ENCODE results near the gene IL19. TPM values are rescaled to one million over a fixed set of nuclear protein-coding genes. Genes with fewer than 3 reads are reported as not detected.
A peak's percentile ranks its signal among the peaks of the same experiment; 100 is the strongest.

IL19 gene
- total RNA-seq, 1 experiment from 2014 or later: not detected

DNA sequence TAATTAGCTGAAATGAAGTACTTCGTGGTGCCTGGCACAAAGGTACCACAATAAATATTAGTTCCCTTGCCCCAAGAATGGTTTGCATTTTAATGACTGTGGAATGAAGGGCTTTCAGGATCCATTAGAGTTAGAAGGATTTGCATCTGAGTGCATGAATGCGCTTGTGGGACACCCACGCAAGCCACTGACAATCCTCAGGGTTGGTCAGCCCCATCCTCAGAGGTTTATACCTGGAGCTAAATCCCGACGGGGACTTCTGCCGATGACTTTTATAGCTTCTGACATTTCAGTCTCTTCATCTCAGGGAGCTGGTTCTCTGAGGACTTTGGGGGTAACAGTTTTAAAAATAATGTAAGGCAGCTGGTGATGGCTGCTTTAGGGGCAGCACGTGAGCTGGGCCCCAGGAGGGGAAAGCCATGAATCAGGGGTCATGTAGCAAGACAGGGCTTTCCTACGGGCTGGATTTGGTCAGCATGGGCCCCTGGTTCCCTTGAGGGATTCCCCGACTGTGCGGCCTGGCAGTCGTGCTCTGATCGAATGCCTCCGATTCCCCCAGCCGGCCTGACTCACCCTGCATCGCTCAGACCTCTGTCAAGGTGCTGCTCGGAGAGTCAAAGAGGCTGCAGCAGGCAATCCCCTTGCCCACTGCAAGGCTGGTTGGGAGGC, 22.5 kb downstream of the IL19 start:
- no peaks in the 10 kb centered on the region; the same call in 1 of the 2 replicates for H3K9me3 ChIP-seq (replicated peaks)
- H3K4me3 ChIP-seq: no peak overlapping the region
- no peaks in the 10 kb centered on the region for H3K27me3 ChIP-seq (replicated peaks)
- H3K4me1 ChIP-seq (replicated peaks): peaks cover 24% of the 10 kb centered on the region
- no peak for DNase-seq (ENCODE audit: low read depth in 1 of 2, low spot score in 2 of 2)
- H3K36me3 ChIP-seq: no peaks in the 10 kb centered on the region
- peak overlapping the region; percentile 56; the same call in 1 of the 2 replicates for H3K27ac ChIP-seq

DNA sequence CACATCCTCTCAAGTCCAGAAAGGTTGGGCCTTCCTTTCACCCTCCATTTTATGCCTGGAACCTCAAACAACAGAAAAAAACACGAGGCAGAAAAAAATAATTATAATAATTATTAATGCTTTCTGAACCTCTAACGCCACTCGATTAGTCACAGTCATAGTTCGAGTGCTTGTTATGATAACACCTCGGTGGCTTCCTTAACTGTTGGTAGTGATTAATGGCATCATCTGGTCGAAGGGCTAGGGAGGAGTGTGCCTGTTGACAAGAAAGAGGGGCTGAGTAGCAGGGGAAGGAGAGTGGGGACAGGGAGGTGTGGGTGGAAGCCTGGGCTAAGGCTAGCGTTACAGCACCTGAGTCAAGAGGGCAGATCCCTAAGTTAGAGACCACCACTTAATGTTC, 23.0 kb downstream of the IL19 start:
- Histone ChIP-seq H3K9me3 (replicated peaks) (no peaks in the 10 kb centered on the region; the same call in 1 of the 2 replicates), H3K4me3 (no peak overlapping the region), H3K36me3 (no peaks in the 10 kb centered on the region), H3K27me3 (replicated peaks) (no peaks in the 10 kb centered on the region), H3K27ac (no peak overlapping the region), H3K4me1 (replicated peaks) (peaks cover 24% of the 10 kb centered on the region)
- no peak for DNase-seq (ENCODE audit: low read depth in 1 of 2, low spot score in 2 of 2)

- Histone ChIP-seq H3K27me3 (replicated peaks) (no peaks in the 10 kb centered on the region), H3K4me1 (replicated peaks) (peaks cover 24% of the 10 kb centered on the region), H3K4me3 (no peak overlapping the region), H3K36me3 (no peaks in the 10 kb centered on the region), H3K9me3 (replicated peaks) (no peaks in the 10 kb centered on the region), H3K27ac (no peak overlapping the region)
- no peak for DNase-seq (ENCODE audit: low read depth in 1 of 2, low spot score in 2 of 2)
These were observed 23.8 kb downstream of the IL19 start for GRCh38 chr1:206794294-206794908.

GRCh38 chr1:206796116-206796515, 25.5 kb downstream of the IL19 start:
- no peaks in the 10 kb centered on the region for H3K36me3 ChIP-seq
- H3K9me3 ChIP-seq (replicated peaks): no peaks in the 10 kb centered on the region
- H3K27ac ChIP-seq: no peak overlapping the region
- no peak for DNase-seq (ENCODE audit: low read depth in 1 of 2, low spot score in 2 of 2)
- H3K4me1 ChIP-seq (replicated peaks): peaks cover 24% of the 10 kb centered on the region
- H3K27me3 ChIP-seq (replicated peaks): no peaks in the 10 kb centered on the region
- H3K4me3 ChIP-seq: no peak overlapping the region

- Histone ChIP-seq H3K4me1 (replicated peaks) (peaks cover 15% of the 10 kb centered on the region), H3K27ac (no peak overlapping the region), H3K36me3 (no peaks in the 10 kb centered on the region), H3K27me3 (replicated peaks) (no peaks in the 10 kb centered on the region), H3K9me3 (replicated peaks) (no peaks in the 10 kb centered on the region), H3K4me3 (no peak overlapping the region)
- DNase-seq (ENCODE audit: low read depth in 1 of 2, low spot score in 2 of 2): no peak
These were observed 26.4 kb downstream of the IL19 start for GRCh38 chr1:206796981-206797402.

GRCh38 chr1:206797534-206798383, 27.2 kb downstream of the IL19 start:
- Histone ChIP-seq H3K27ac (no peak overlapping the region), H3K27me3 (replicated peaks) (no peaks in the 10 kb centered on the region), H3K9me3 (replicated peaks) (no peaks in the 10 kb centered on the region), H3K4me1 (replicated peaks) (peaks cover 7% of the 10 kb centered on the region), H3K36me3 (no peaks in the 10 kb centered on the region), H3K4me3 (no peak overlapping the region)
- no peak for DNase-seq (ENCODE audit: low read depth in 1 of 2, low spot score in 2 of 2)

GRCh38 chr1:206798384-206798996, 27.9 kb downstream of the IL19 start:
- no peak for DNase-seq (ENCODE audit: low read depth in 1 of 2, low spot score in 2 of 2)
- no peaks in the 10 kb centered on the region for H3K36me3 ChIP-seq
- no peak overlapping the region for H3K27ac ChIP-seq
- H3K9me3 ChIP-seq (replicated peaks): no peaks in the 10 kb centered on the region
- H3K4me3 ChIP-seq: no peak overlapping the region
- peaks cover under 1% of the 10 kb centered on the region; the same call in 1 of the 2 replicates for H3K4me1 ChIP-seq (replicated peaks)
- H3K27me3 ChIP-seq (replicated peaks): no peaks in the 10 kb centered on the region

GRCh38 chr1:206799311-206799710, 28.7 kb downstream of the IL19 start:
- Histone ChIP-seq H3K4me3 (no peak overlapping the region), H3K9me3 (replicated peaks) (no peaks in the 10 kb centered on the region), H3K36me3 (no peaks in the 10 kb centered on the region), H3K27ac (no peak overlapping the region), H3K27me3 (replicated peaks) (no peaks in the 10 kb centered on the region), H3K4me1 (replicated peaks) (no peaks in the 10 kb centered on the region)
- no peak for DNase-seq (ENCODE audit: low read depth in 1 of 2, low spot score in 2 of 2)

GRCh38 chr1:206800411-206800810, 29.8 kb downstream of the IL19 start:
- H3K27ac ChIP-seq: no peak overlapping the region
- DNase-seq (ENCODE audit: low read depth in 1 of 2, low spot score in 2 of 2): no peak
- no peak overlapping the region for H3K4me3 ChIP-seq
- H3K27me3 ChIP-seq (replicated peaks): no peaks in the 10 kb centered on the region
- no peaks in the 10 kb centered on the region for H3K9me3 ChIP-seq (replicated peaks)
- H3K36me3 ChIP-seq: no peaks in the 10 kb centered on the region
- no peaks in the 10 kb centered on the region for H3K4me1 ChIP-seq (replicated peaks)

GRCh38 chr1:206800891-206801290, 30.3 kb downstream of the IL19 start:
- DNase-seq (ENCODE audit: low read depth in 1 of 2, low spot score in 2 of 2): no peak
- no peaks in the 10 kb centered on the region for H3K4me1 ChIP-seq (replicated peaks)
- H3K36me3 ChIP-seq: no peaks in the 10 kb centered on the region
- H3K27ac ChIP-seq: no peak overlapping the region
- no peaks in the 10 kb centered on the region for H3K9me3 ChIP-seq (replicated peaks)
- H3K27me3 ChIP-seq (replicated peaks): no peaks in the 10 kb centered on the region
- H3K4me3 ChIP-seq: no peak overlapping the region

- Histone ChIP-seq H3K4me1 (replicated peaks) (no peaks in the 10 kb centered on the region), H3K36me3 (no peaks in the 10 kb centered on the region), H3K27ac (no peak overlapping the region), H3K4me3 (no peak overlapping the region), H3K27me3 (replicated peaks) (no peaks in the 10 kb centered on the region), H3K9me3 (replicated peaks) (no peaks in the 10 kb centered on the region)
- DNase-seq (ENCODE audit: low read depth in 1 of 2, low spot score in 2 of 2): no peak
These were observed 30.9 kb downstream of the IL19 start for GRCh38 chr1:206801467-206801866.

- DNase-seq (ENCODE audit: low read depth in 1 of 2, low spot score in 2 of 2): no peak
- H3K36me3 ChIP-seq: no peaks in the 10 kb centered on the region
- H3K4me3 ChIP-seq: no peak overlapping the region
- H3K27ac ChIP-seq: no peak overlapping the region
- H3K9me3 ChIP-seq (replicated peaks): no peaks in the 10 kb centered on the region
- H3K27me3 ChIP-seq (replicated peaks): no peaks in the 10 kb centered on the region
- no peaks in the 10 kb centered on the region for H3K4me1 ChIP-seq (replicated peaks)
These were observed 31.8 kb downstream of the IL19 start for GRCh38 chr1:206802401-206802800.

- Histone ChIP-seq H3K27ac (no peak overlapping the region), H3K9me3 (replicated peaks) (no peaks in the 10 kb centered on the region), H3K36me3 (no peaks in the 10 kb centered on the region), H3K4me1 (replicated peaks) (no peaks in the 10 kb centered on the region), H3K4me3 (no peak overlapping the region), H3K27me3 (replicated peaks) (no peaks in the 10 kb centered on the region)
- no peak for DNase-seq (ENCODE audit: low read depth in 1 of 2, low spot score in 2 of 2)
These were observed 32.7 kb downstream of the IL19 start for GRCh38 chr1:206803221-206803730.

Measured in SJSA1 (cell line).